ENCODE measurements around the gene PGD.

- TF ChIP-seq CTCF (IDR thresholded peaks at IDR 0.05) = no peak
- TF ChIP-seq POLR2A (IDR thresholded peaks at IDR 0.05; ENCODE audit: low read length) = no peak
- TF ChIP-seq CBX8 (IDR thresholded peaks at IDR 0.05) = no peak
Measured at GRCh38 chr1:10444248-10444647, 45.4 kb downstream of the PGD start.

Measured in A549 (cell line).